SK-N-MC (cell line): ENCODE results near the gene MEDAG.

Experiments
- DNase-seq: peaks from one replicate; pipeline ENCODE4 v3.0.0-alpha.2; 2011; ENCODE audit warnings: low read depth, low spot score
- H3K27ac ChIP-seq: fragments of 200-600 bp; sonication (generic); 2 replicates; pipeline ENCODE4 v1.5.1; 2016; ENCODE audit warnings: mixed run types
- H3K36me3 ChIP-seq: fragments of 200-600 bp; sonication (generic); 2 replicates; pipeline ENCODE4 v1.6.1; 2017; ENCODE audit warnings: antibody characterized with exemption, low read length, mixed read lengths; ENCODE audit not compliant: insufficient read depth
- H3K4me3 ChIP-seq: fragments of 200-600 bp; sonication (generic); 2 replicates; pipeline ENCODE4 v1.5.1; 2016
- H3K9ac ChIP-seq: fragments of 200-600 bp; sonication (generic); 2 replicates; pipeline ENCODE4 v1.8.0; 2017; ENCODE audit warnings: mixed run types, mixed read lengths; ENCODE audit not compliant: insufficient read length
- H3K9me3 ChIP-seq: fragments of 200-600 bp; sonication (generic); 2 replicates; pipeline ENCODE4 v1.6.1; 2017; ENCODE audit warnings: low read depth, mild to moderate bottlenecking, antibody characterized with exemption, low read length, moderate library complexity, mixed read lengths
- EZH2 ChIP-seq: fragments of 200-600 bp; sonication (generic); IDR thresholded peaks from one replicate; pipeline ENCODE4 v1.6.1; 2017; ENCODE audit warnings: antibody characterized with exemption
- FOXP2 ChIP-seq: optimal IDR thresholded peaks from 2 replicates; pipeline ENCODE3; 2011; ENCODE audit warnings: mild to moderate bottlenecking, moderate library complexity; ENCODE audit not compliant: insufficient read depth; ENCODE audit errors: extremely low read length, control extremely low read depth
- POLR2AphosphoS5 ChIP-seq: IDR thresholded peaks from 2 replicates; pipeline ENCODE4 v1.6.1; 2012; ENCODE audit warnings: mild to moderate bottlenecking, low read depth, low read length, borderline replicate concordance

MEDAG gene

GRCh38 chr13:30895773-30896172 is 10.3 kb upstream of the MEDAG start:
- no peak for DNase-seq
- H3K27ac ChIP-seq = no peak overlapping the region

GRCh38 chr13:30898070-30898469 is 8.0 kb upstream of the MEDAG start:
- no peak for DNase-seq
- Histone ChIP-seq H3K36me3 (no peaks in the 10 kb centered on the region), H3K27ac (no peak overlapping the region), H3K4me3 (no peak overlapping the region), H3K9ac (no peak overlapping the region), H3K9me3 (no peaks in the 10 kb centered on the region)
- no peak for TF ChIP-seq FOXP2
- no peak for TF ChIP-seq POLR2AphosphoS5
- TF ChIP-seq EZH2 = no peak

More at GRCh38 chr13:30895773-30896172, 10.3 kb upstream of the MEDAG start:
- H3K9ac ChIP-seq = no peak overlapping the region
- no peaks in the 10 kb centered on the region for H3K9me3 ChIP-seq
- TF ChIP-seq EZH2 = no peak
- TF ChIP-seq POLR2AphosphoS5 = no peak
- no peak for TF ChIP-seq FOXP2
- H3K4me3 ChIP-seq = no peak overlapping the region
- H3K36me3 ChIP-seq = no peaks in the 10 kb centered on the region

- DNase-seq = no peak
- TF ChIP-seq EZH2 (no peak), FOXP2 (no peak), POLR2AphosphoS5 (no peak)
- Histone ChIP-seq H3K9ac (no peak overlapping the region), H3K9me3 (no peaks in the 10 kb centered on the region), H3K36me3 (no peaks in the 10 kb centered on the region), H3K27ac (no peak overlapping the region), H3K4me3 (no peak overlapping the region)
These were observed 7.3 kb upstream of the MEDAG start for GRCh38 chr13:30898678-30899241.

- no peak for DNase-seq
- no peaks in the 10 kb centered on the region for H3K36me3 ChIP-seq
- H3K9ac ChIP-seq = no peak overlapping the region
- no peak overlapping the region for H3K27ac ChIP-seq
- TF ChIP-seq POLR2AphosphoS5 = no peak
- no peak for TF ChIP-seq EZH2
- no peak for TF ChIP-seq FOXP2
- no peaks in the 10 kb centered on the region for H3K9me3 ChIP-seq
- H3K4me3 ChIP-seq = no peak overlapping the region
These were observed 5.6 kb upstream of the MEDAG start for GRCh38 chr13:30900436-30900835.

GRCh38 chr13:30900952-30901749 is 4.9 kb upstream of the MEDAG start:
- no peak overlapping the region for H3K27ac ChIP-seq
- H3K9me3 ChIP-seq = no peaks in the 10 kb centered on the region
- TF ChIP-seq POLR2AphosphoS5 = no peak
- no peak for TF ChIP-seq FOXP2
- no peak for TF ChIP-seq EZH2
- no peak overlapping the region for H3K4me3 ChIP-seq
- H3K9ac ChIP-seq = no peak overlapping the region
- H3K36me3 ChIP-seq = no peaks in the 10 kb centered on the region
- no peak for DNase-seq

- H3K27ac ChIP-seq = no peak overlapping the region
- TF ChIP-seq EZH2 (no peak), FOXP2 (no peak), POLR2AphosphoS5 (no peak)
- no peak overlapping the region for H3K9ac ChIP-seq
- no peak for DNase-seq
- no peaks in the 10 kb centered on the region for H3K9me3 ChIP-seq
- H3K36me3 ChIP-seq = no peaks in the 10 kb centered on the region
- H3K4me3 ChIP-seq = no peak overlapping the region
These were observed 2.0 kb upstream of the MEDAG start for GRCh38 chr13:30904043-30904442.

GRCh38 chr13:30906411-30907051 is 460 bp downstream of the MEDAG start:
- no peak overlapping the region for H3K9ac ChIP-seq
- H3K4me3 ChIP-seq = no peak overlapping the region
- DNase-seq = no peak
- TF ChIP-seq EZH2 (no peak), POLR2AphosphoS5 (no peak), FOXP2 (no peak)
- no peaks in the 10 kb centered on the region for H3K9me3 ChIP-seq
- H3K27ac ChIP-seq = no peak overlapping the region
- no peaks in the 10 kb centered on the region for H3K36me3 ChIP-seq

GRCh38 chr13:30907121-30907861 is 1.2 kb downstream of the MEDAG start:
- Histone ChIP-seq H3K36me3 (no peaks in the 10 kb centered on the region), H3K9ac (peak overlapping the region; percentile 15), H3K27ac (peak overlapping the region; percentile 47), H3K9me3 (no peaks in the 10 kb centered on the region), H3K4me3 (no peak overlapping the region)
- DNase-seq = no peak
- no peak for TF ChIP-seq FOXP2
- TF ChIP-seq EZH2 = no peak
- TF ChIP-seq POLR2AphosphoS5 = no peak
